HG02678 (cell line): Measurements from ENCODE around the gene KRTAP10-3.
"Not testable (repeated sequence)": the region's sequence is repeated elsewhere in the genome, so short reads cannot be mapped to it uniquely, and the experiment has no call there.

Experiments used
- ATAC-seq: cut with Tn5 transposase; IDR thresholded peaks from one replicate; pipeline ENCODE4 v1.9.1; 2021; ENCODE audit warnings: mild to moderate bottlenecking, moderate library complexity; ENCODE audit not compliant: unreplicated experiment

KRTAP10-3 gene

GRCh38 chr21:44558695-44559094, at the start of gene KRTAP10-3:
KRTAP10-3 (minus strand) TSS chr21:44558795; CDS start chr21:44558715, 80 bp downstream.
- no peak for ATAC-seq

GRCh38 chr21:44606495-44606894, 47.9 kb upstream of the KRTAP10-3 start:
- ATAC-seq = no peak

- no peak for ATAC-seq
Observed at GRCh38 chr21:44603911-44604310, 45.3 kb upstream of the KRTAP10-3 start.

GRCh38 chr21:44603109-44603875, 44.7 kb upstream of the KRTAP10-3 start:
- no peak for ATAC-seq

- ATAC-seq = no peak
Observed at GRCh38 chr21:44602463-44602850, 43.9 kb upstream of the KRTAP10-3 start.

- ATAC-seq = no peak
Observed at GRCh38 chr21:44601596-44602462, 43.2 kb upstream of the KRTAP10-3 start.

- ATAC-seq = not testable (repeated sequence)
Observed at GRCh38 chr21:44601091-44601490, 42.5 kb upstream of the KRTAP10-3 start.

GRCh38 chr21:44600118-44600978, 41.8 kb upstream of the KRTAP10-3 start, which contains the start of gene KRTAP10-7:
KRTAP10-7 (plus strand) TSS chr21:44600597; CDS start chr21:44600622, 25 bp downstream.
- ATAC-seq = not testable (repeated sequence)

GRCh38 chr21:44599264-44600029, 40.9 kb upstream of the KRTAP10-3 start:
- ATAC-seq = no peak

GRCh38 chr21:44598061-44598460, 39.5 kb upstream of the KRTAP10-3 start:
- ATAC-seq = no peak

- ATAC-seq = no peak
Observed at GRCh38 chr21:44596068-44596725, 37.6 kb upstream of the KRTAP10-3 start.

GRCh38 chr21:44595524-44595923, 36.9 kb upstream of the KRTAP10-3 start:
- no peak for ATAC-seq

- no peak for ATAC-seq
Observed at GRCh38 chr21:44594406-44594916, 35.9 kb upstream of the KRTAP10-3 start.

GRCh38 chr21:44593598-44594405, 35.2 kb upstream of the KRTAP10-3 start:
- no peak for ATAC-seq

GRCh38 chr21:44592446-44593311, 34.1 kb upstream of the KRTAP10-3 start, which contains the start of gene KRTAP10-6:
KRTAP10-6 (minus strand) TSS chr21:44592505; CDS start chr21:44592484, 21 bp downstream.
- no peak for ATAC-seq

GRCh38 chr21:44591801-44592130, 33.2 kb upstream of the KRTAP10-3 start:
- not testable (repeated sequence) for ATAC-seq
